Caco-2 (cell line): ENCODE results near the gene INAFM1. TPM values are rescaled to one million over a fixed set of nuclear protein-coding genes. Genes with fewer than 3 reads are reported as not detected.

Source experiments
- BruUV-seq: library from RNA; stranded (reverse); fragments of 400-500 nt; replicated peaks from 2 replicates; lab custom pipeline; 2021; lab: Mats Ljungman, UMichigan
- CTCF ChIA-PET: fragments of 300-600 bp; sonication (Branson Sonifier 250); formaldehyde crosslinking; loops from one replicate; lab custom pipeline; 2022; ENCODE audit warnings: antibody characterized with exemption; lab: Charles Lee
- POLR2A ChIA-PET: fragments of 300-600 bp; sonication (Branson Sonifier 250); formaldehyde crosslinking; loops from one replicate; lab custom pipeline; 2022; ENCODE audit warnings: antibody characterized with exemption; lab: Charles Lee
- DNase-seq, 2 experiments: peaks; one replicate each; pipeline versions ENCODE4 v3.0.0 to v3.0.0-alpha.2; 2020 to 2022
- H3K27me3 ChIP-seq: replicated peaks from 2 replicates; pipeline ENCODE4 v1.6.0; 2011; ENCODE audit warnings: low read length; ENCODE audit not compliant: control insufficient read depth, insufficient read depth
- H3K36me3 ChIP-seq: 2 replicates; pipeline ENCODE4 v1.5.1; 2011; ENCODE audit warnings: low read length; ENCODE audit not compliant: control insufficient read depth, insufficient read depth
- H3K4me1 ChIP-seq: fragments of 250-450 bp; sonication (Bioruptor Pico); 2 replicates; pipeline ENCODE4 v1.5.1; 2020; ENCODE audit warnings: mild to moderate bottlenecking
- H3K4me3 ChIP-seq: 2 replicates; pipeline ENCODE4 v1.5.1; 2011; ENCODE audit warnings: low read depth, mild to moderate bottlenecking, control low read depth, low read length
- H3K9me3 ChIP-seq: fragments of 250-450 bp; sonication (Bioruptor Pico); 2 replicates; pipeline ENCODE4 v1.5.1; 2020; ENCODE audit warnings: mild to moderate bottlenecking, moderate library complexity
- H3K27ac Mint-ChIP-seq: one replicate; pipeline ENCODE4 v1.8.0; 2022; ENCODE audit warnings: mixed read lengths; ENCODE audit not compliant: unreplicated experiment
- H3K27me3 Mint-ChIP-seq: one replicate; pipeline ENCODE4 v1.8.0; 2022; ENCODE audit warnings: mixed read lengths; ENCODE audit not compliant: insufficient read depth, unreplicated experiment
- H3K36me3 Mint-ChIP-seq: one replicate; pipeline ENCODE4 v1.8.0; 2022; ENCODE audit warnings: mild to moderate bottlenecking, mixed read lengths; ENCODE audit not compliant: insufficient read depth, unreplicated experiment
- H3K4me1 Mint-ChIP-seq: one replicate; pipeline ENCODE4 v1.8.0; 2022; ENCODE audit warnings: low read depth, mixed read lengths; ENCODE audit not compliant: unreplicated experiment
- H3K4me3 Mint-ChIP-seq: one replicate; pipeline ENCODE4 v1.8.0; 2022; ENCODE audit warnings: mild to moderate bottlenecking, moderate library complexity, mixed read lengths; ENCODE audit not compliant: unreplicated experiment
- H3K9me3 Mint-ChIP-seq: one replicate; pipeline ENCODE4 v1.8.0; 2022; ENCODE audit warnings: mixed read lengths; ENCODE audit not compliant: unreplicated experiment
- intact Hi-C: fragments of 100-400 bp; cut with micrococcal nuclease; formaldehyde crosslinking; loops from one replicate; pipeline ENCODE4 v1.10.0; 2022; ENCODE audit not compliant: unreplicated experiment
- total RNA-seq: library from RNA; stranded (reverse); gene quantifications from 2 replicates; pipeline ENCODE4 v1.2.3, GENCODE V29; 2022
- TF ChIP-seq, protein P1 (sequence below), 2 experiments: fragments of 200-600 bp in 1 of 2; IDR thresholded peaks; 1 replicate in 1 of 2; 2 replicates in 1 of 2; pipeline versions ENCODE4 v1.5.1 to v1.8.0; 2011 to 2022; ENCODE audit warnings: antibody characterized with exemption in 1 of 2, control low read depth in 1 of 2, inconsistent platforms in 1 of 2, low read depth in 1 of 2, low read length in 1 of 2, mild to moderate bottlenecking in 1 of 2, moderate library complexity in 1 of 2; ENCODE audit not compliant: insufficient read depth in 1 of 2, severe bottlenecking in 1 of 2, unreplicated experiment in 1 of 2

Gene INAFM1
- total RNA-seq, 1 experiment from 2014 or later, result 10.4 TPM

DNA sequence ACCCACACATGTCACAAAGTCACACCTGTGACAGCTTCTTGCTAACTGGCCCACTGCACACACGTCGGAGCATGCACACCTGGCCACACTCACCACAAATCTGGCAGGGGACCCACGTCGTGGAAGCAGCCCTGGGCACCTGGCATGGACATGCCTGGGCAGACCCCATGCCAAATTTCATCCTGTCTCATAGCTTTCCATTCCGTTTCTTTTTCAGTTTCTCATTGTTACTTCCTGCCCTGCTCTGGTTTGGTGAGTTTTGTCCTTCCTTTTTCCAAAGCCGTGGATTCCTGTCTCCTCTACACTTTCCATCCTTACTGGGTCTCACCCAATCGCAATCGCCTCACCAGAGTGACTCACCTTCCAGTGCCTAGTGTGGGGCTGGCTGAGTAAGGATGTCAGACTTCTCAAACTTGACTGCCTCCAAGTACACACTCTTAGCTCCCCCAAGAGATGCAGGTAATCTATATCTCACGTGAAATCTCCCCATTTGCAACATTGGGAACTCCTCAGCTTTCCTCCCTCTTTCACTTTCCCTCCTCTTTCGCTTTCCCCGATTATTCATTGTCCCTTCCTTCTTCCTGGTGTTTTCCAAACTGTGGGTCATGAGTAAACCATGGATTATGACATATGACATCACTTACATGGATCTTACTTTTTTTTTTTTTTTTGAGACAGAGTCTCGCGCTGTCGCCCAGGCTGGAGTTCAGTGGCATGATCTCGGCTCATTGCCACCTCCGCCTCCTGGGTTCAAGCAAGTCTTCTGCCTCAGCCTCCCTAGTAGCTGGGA is 42.1 kb upstream of the INAFM1 start:
- H3K4me1 ChIP-seq, result peaks cover 26% of the 10 kb centered on the region
- 0 out of 2 replicates have a peak, but pooled peaks cover 3% of the 10 kb centered on the region for H3K9me3 ChIP-seq
- H3K27me3 ChIP-seq, result no peaks in the 10 kb centered on the region
- no peaks in the 10 kb centered on the region for H3K36me3 ChIP-seq
- POLR2A ChIA-PET, result interaction anchor here (0.6 to 1.4 kb wide), 4 partner anchors 11 to 632 kb away, joined by 3 to 10 read pairs (median 6); no protein-coding TSS in a partner anchor
- H3K27me3 Mint-ChIP-seq, result no peaks in the 10 kb centered on the region
- no peaks in the 10 kb centered on the region for H3K9me3 Mint-ChIP-seq
- TF ChIP-seq, protein P1, sequence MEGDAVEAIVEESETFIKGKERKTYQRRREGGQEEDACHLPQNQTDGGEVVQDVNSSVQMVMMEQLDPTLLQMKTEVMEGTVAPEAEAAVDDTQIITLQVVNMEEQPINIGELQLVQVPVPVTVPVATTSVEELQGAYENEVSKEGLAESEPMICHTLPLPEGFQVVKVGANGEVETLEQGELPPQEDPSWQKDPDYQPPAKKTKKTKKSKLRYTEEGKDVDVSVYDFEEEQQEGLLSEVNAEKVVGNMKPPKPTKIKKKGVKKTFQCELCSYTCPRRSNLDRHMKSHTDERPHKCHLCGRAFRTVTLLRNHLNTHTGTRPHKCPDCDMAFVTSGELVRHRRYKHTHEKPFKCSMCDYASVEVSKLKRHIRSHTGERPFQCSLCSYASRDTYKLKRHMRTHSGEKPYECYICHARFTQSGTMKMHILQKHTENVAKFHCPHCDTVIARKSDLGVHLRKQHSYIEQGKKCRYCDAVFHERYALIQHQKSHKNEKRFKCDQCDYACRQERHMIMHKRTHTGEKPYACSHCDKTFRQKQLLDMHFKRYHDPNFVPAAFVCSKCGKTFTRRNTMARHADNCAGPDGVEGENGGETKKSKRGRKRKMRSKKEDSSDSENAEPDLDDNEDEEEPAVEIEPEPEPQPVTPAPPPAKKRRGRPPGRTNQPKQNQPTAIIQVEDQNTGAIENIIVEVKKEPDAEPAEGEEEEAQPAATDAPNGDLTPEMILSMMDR (IDR thresholded peaks at IDR 0.05; ENCODE audit: insufficient read depth in 1 of 2, low read depth in 1 of 2, low read length in 1 of 2, severe bottlenecking in 1 of 2, unreplicated experiment in 1 of 2), result no peak
- no peak for DNase-seq
- H3K36me3 Mint-ChIP-seq, result peaks cover 15% of the 10 kb centered on the region
- CTCF ChIA-PET, result interaction anchor here (2.5 kb wide), 1 partner anchor 12 kb away, joined by 14 read pairs; no protein-coding TSS in a partner anchor
- intact Hi-C loops, result no loop called here
- H3K4me1 Mint-ChIP-seq, result peaks cover 24% of the 10 kb centered on the region
- H3K27ac Mint-ChIP-seq, result peak overlapping the region; percentile 77
- no peak overlapping the region for H3K4me3 ChIP-seq
- BruUV-seq, result no TSS peak
- H3K4me3 Mint-ChIP-seq, result peak overlapping the region; percentile 73

DNA sequence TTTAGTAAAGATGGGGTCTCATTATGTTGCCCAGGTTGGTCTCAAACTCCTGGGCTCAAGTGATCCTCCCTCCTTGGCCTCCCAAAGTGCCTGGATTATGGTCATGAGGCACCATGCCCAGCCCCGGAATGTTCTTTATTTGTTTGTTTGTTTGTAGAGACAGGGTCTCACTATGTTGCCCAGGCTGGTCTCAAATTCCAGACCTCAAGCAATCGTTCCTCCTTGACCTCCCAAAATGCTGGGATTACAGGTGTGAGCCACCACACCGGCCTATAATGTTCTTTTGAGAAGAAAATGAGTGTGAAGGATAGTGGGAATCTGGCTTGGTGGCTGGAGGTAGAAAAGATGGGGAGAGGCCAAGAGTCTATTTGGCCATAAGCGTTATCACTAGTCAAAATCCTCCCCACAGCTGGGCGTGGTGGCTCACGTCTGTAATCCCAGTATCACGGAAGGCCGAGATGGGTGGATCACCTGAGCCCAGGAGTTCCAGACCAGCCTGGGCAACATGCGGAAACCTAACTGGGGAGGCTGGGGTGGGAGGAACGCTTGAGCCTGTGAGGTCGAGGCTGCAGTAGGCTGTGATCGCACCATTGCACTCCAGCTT is 38.5 kb upstream of the INAFM1 start:
- Mint-ChIP-seq H3K4me1 (peaks cover 24% of the 10 kb centered on the region), H3K9me3 (no peaks in the 10 kb centered on the region), H3K4me3 (no peak overlapping the region), H3K36me3 (peaks cover 12% of the 10 kb centered on the region), H3K27ac (peak overlapping the region; percentile 58), H3K27me3 (no peaks in the 10 kb centered on the region)
- DNase-seq, result no peak
- CTCF ChIA-PET, result no interaction called here
- TF ChIP-seq, protein P1 (IDR thresholded peaks at IDR 0.05; ENCODE audit: insufficient read depth in 1 of 2, low read depth in 1 of 2, low read length in 1 of 2, severe bottlenecking in 1 of 2, unreplicated experiment in 1 of 2), result no peak
- BruUV-seq, result no TSS peak
- Histone ChIP-seq H3K36me3 (no peaks in the 10 kb centered on the region), H3K9me3 (0 out of 2 replicates have a peak, but pooled peaks cover 3% of the 10 kb centered on the region), H3K4me3 (no peak overlapping the region), H3K27me3 (no peaks in the 10 kb centered on the region), H3K4me1 (peaks cover 17% of the 10 kb centered on the region)
- intact Hi-C loops, result no loop called here
- POLR2A ChIA-PET, result no interaction called here

DNA sequence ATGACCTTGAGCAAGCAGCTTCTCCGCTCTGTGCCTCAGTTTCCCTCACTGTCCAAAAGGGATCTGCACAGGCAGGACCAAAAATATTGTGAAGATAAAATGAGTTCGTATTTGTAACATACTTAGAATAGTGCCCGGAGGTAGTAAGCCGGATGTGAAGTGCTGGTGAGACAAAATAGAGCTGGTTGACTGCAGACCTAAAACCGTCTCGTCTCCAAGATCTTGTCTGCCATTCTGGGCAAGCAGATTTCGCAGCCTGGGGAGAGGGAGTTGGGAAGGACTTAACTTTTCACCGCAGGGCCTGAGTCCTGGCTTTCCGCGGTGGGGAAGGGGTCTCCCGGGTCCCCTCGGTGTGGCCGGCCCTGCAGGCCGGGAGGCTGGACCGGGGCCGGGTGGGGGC is 35.5 kb upstream of the INAFM1 start:
- Mint-ChIP-seq H3K4me3 (no peak overlapping the region), H3K36me3 (peaks cover 7% of the 10 kb centered on the region), H3K9me3 (no peaks in the 10 kb centered on the region), H3K27ac (no peak overlapping the region), H3K27me3 (no peaks in the 10 kb centered on the region), H3K4me1 (peaks cover 8% of the 10 kb centered on the region)
- ChIA-PET POLR2A (no interaction called here), CTCF (interaction anchor here (0.6 kb wide), 1 partner anchor 211 kb away, joined by 4 read pairs; no protein-coding TSS in a partner anchor)
- intact Hi-C loops, result no loop called here
- no peaks in the 10 kb centered on the region for H3K27me3 ChIP-seq
- DNase-seq, result no peak
- H3K4me1 ChIP-seq, result peaks cover 14% of the 10 kb centered on the region
- H3K9me3 ChIP-seq, result 0 out of 2 replicates have a peak, but pooled peaks cover 3% of the 10 kb centered on the region
- H3K4me3 ChIP-seq, result no peak overlapping the region
- TF ChIP-seq, protein P1 (IDR thresholded peaks at IDR 0.05; ENCODE audit: insufficient read depth in 1 of 2, low read depth in 1 of 2, low read length in 1 of 2, severe bottlenecking in 1 of 2, unreplicated experiment in 1 of 2), result no peak
- H3K36me3 ChIP-seq, result no peaks in the 10 kb centered on the region
- BruUV-seq, result no TSS peak
